NCI-H774 (cell line): ENCODE data around the gene IGFBP1.
"Not testable (repeated sequence)": the region's sequence is repeated elsewhere in the genome, so short reads cannot be mapped to it uniquely, and the experiment has no call there.

ENCODE experiments used
- DNase-seq: peaks from one replicate; lab custom pipeline; 2025; lab: John Stamatoyannopoulos, UW

The IGFBP1 gene

DNA sequence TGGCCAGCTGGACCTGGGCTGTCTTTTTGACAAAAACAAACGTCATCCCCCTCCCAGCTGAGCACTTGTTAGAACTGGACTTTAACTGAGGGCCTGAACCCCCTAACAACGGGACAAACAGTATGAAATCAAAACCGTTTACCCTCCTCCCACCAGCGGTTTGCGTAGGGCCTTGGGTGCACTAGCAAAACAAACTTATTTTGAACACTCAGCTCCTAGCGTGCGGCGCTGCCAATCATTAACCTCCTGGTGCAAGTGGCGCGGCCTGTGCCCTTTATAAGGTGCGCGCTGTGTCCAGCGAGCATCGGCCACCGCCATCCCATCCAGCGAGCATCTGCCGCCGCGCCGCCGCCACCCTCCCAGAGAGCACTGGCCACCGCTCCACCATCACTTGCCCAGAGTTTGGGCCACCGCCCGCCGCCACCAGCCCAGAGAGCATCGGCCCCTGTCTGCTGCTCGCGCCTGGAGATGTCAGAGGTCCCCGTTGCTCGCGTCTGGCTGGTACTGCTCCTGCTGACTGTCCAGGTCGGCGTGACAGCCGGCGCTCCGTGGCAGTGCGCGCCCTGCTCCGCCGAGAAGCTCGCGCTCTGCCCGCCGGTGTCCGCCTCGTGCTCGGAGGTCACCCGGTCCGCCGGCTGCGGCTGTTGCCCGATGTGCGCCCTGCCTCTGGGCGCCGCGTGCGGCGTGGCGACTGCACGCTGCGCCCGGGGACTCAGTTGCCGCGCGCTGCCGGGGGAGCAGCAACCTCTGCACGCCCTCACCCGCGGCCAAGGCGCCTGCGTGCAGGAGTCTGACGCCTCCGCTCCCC is at the start of gene IGFBP1:
Gene IGFBP1 (plus strand): TSS at position 304 of the 808 bp plus-strand sequence. CDS start 165 bp downstream, at position 469.
- DNase-seq, result no peak

DNA sequence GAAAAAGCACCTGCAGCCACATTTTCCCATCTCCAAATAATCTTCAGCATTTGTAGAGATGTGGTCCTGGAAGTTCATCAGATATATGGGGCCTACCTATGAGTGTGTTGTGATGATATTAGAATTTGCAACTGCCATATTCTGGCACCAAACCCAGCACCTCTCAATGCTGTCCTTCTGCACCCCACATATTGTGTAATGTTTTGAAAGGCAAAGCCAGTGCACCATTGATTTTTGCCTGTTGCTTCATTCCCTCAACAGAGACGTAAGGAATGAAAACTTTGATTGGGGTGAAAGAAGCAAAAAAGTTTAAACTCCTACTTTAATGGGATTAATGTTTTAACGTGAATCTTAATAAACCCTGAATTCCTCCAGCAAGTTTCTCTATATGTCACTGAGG is 49.4 kb upstream of the IGFBP1 start:
- DNase-seq, result not testable (repeated sequence)

DNA sequence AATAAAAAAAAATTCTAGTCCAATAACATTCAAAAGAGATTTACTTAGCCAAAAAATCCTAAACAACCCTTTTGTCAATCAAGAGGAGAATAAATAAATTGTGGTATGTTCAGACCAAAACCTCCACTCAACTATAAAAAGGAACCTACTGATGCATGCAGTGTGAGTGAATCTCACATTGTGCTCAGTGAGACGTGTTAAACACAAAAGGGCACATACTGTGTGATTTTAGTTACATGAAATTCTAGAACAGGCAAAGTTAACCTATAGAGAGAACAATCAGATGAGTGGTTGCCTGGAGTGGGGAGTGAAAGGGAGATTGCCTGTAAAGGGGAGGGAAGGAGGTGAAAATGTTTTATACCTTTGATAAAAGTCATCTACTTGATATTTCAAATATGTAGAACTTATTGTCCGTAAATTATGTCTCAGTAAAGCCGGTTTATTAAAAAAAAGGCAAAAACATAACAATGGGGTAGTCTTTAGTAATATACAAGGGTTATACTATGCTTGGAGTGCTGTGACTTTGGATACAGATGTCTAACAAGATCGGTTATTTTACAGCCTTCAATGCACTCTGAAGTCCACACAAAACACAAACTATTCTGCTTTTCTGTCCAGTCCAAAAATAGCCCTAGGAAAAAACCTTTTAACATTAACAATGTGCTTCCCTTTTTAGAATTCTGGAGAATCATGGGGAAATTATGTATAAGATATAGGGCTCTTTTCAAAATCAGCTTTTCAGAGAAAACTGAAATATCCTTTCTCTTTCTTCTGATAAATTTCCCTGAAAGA is 46.2 kb upstream of the IGFBP1 start:
- not testable (repeated sequence) for DNase-seq

GRCh38 chr7:45846536-45846935 is 41.8 kb upstream of the IGFBP1 start:
- DNase-seq, result not testable (repeated sequence)

DNA sequence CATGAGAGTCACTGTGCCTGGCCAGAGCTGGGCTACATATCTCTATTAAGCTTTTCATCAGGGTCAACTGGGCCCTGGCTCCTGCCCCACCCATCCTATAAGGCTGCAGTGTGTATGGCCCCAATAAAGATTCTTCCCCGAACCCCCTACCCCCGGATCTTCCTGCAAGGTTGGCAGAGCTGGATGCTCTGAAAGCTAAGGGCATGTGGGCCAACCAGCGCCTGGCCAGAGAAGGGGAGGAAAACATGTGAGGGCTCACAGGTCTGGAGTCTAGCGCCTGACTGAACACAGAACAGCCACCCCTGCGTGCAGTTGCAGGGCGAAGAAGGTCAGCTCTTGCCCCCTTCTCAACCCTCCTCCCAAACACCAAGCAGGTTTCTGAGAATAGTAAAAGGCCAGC is 39.6 kb upstream of the IGFBP1 start:
- not testable (repeated sequence) for DNase-seq

DNA sequence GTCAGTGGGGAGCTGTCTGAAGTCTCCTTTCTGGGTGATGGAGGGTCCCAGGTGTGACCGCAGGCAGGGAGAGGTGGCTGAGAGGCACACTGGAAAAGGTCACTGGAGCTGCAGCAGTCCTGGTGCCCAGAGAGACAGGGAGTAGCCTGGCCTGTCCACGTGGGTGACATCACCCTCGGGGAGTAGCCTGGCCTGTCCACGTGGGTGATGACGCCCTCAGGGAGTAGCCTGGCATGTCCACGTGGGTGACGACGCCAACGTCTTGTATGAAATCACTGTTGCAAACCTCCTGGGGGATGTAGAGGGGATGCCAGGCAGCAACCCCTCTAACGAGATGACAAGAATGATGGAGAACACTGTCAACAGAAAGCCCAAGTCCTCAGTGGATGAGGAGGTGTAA is 35.3 kb upstream of the IGFBP1 start:
- not testable (repeated sequence) for DNase-seq

DNA sequence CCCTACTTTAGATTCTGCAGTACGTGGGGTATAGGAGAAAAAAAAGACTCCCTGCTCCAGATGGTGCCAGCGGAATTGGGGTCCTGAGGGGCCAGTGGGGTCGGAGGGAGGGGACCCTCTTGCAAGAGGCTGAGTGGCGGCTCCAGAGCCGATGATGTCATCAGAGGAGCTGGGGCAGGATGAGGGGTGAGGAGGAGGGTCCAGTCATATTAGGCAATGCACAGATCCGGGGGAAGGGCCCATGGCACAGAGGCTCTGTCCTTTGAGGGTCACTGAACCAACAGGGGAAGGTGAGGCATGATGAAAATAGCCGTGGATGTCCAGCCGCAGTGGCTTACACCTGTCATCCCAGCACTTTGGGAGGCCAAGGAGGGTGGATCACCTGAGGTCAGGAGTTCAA is 34.8 kb upstream of the IGFBP1 start:
- not testable (repeated sequence) for DNase-seq

- DNase-seq, result peak; percentile 56
Measured at GRCh38 chr7:45855680-45856079, 32.6 kb upstream of the IGFBP1 start.

DNA sequence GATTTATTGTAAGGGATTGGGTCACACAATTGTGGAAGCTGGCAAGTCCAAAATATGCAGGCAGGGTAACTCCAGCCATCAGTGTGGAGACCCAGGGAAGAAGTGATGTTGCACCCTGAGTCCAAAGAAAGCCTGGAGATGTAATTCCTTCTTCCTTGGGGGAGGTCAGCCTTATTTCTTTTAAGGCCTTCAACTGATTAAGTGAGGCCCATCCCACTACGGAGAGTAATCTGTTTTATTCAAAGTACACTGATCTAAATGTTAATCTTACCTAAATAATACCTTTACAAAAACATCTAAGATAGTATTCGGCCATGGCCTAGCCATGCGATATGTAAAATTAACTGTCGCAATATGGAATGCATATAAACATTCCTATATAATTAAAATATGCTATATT is 31.4 kb upstream of the IGFBP1 start:
- DNase-seq, result not testable (repeated sequence)

GRCh38 chr7:45863715-45864114 is 24.6 kb upstream of the IGFBP1 start:
- DNase-seq, result no peak

GRCh38 chr7:45865594-45866410 is 22.5 kb upstream of the IGFBP1 start:
- DNase-seq, result no peak

DNA sequence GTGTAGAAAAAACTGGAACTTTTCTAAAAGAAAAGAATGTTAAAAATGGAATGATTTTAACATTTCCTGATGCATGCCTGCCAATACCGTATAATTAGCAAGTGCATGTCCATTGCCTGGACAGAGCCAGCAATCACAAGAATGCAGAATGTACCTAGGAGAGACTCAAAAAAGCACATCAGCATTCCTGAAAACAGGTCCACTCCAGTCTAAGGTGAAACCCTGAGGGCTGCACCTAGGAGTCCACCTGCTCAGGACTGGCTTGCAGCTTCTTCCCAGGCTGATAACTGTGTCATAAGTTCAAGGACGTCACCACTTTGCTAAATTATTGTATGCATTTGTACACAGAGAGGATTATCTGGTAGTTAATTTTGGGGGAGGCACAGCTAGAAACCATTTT is 20.8 kb upstream of the IGFBP1 start:
- DNase-seq, result no peak

DNA sequence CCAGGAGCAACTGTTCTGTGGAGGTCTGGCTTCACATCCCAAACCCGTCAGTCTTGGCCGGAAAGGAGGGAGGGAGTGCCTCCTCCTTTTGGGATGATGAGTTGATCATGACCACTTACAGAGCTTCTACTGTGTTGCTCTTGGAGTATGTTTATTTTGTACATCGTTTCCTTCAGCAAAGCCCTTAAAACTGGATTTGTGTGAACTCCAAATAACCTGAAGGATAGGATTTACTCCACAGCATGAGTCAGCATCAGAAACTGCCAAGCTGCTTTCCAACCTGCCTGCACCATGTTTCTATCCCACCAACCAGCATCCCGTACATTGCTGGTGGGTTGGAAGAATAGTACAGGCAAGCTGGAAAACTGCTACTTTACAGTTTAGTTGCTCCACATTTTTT is 18.9 kb upstream of the IGFBP1 start:
- no peak for DNase-seq

- no peak for DNase-seq
Measured at GRCh38 chr7:45872116-45873034, 15.9 kb upstream of the IGFBP1 start.

DNA sequence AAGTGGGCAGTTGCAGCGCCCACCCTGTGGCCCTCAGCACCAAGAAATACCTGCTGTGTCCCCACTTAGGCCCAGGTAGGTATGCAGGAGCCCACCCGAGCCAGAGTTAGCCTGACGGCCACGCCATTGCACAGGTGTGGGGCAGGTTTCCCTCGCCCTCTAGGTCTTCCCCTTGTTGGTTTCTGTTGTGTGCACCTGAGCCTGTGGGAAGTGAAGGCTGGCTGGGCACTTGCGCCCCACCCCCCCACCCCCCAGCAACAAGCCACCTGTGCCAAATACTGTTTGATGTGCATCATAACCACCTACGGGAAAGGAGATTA is 15.3 kb upstream of the IGFBP1 start, which contains the start of gene CCDC201:
Gene CCDC201 (minus strand): TSS at position 48 of the 320 bp plus-strand sequence. CDS start 75 bp downstream, outside the sequence.
- no peak for DNase-seq

DNA sequence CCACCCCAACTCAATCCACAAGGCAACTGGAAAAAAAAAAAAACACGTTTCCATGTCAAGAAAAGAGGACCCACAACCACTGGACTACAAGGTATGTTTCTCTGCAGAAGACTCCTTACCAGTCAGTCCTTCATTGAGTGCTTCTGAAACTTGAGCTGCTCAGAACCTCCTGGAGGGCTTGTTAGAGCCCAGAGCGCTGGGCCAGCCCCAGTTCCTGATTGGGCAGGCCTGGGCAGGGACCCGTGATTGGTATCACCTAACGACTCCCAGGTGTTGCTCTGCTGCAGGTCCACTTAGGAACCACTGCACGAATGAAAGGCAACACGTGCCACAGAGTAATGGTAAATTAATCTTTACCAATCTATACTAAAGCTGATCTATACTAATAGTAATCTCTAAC is 14.9 kb upstream of the IGFBP1 start:
- no peak for DNase-seq

DNA sequence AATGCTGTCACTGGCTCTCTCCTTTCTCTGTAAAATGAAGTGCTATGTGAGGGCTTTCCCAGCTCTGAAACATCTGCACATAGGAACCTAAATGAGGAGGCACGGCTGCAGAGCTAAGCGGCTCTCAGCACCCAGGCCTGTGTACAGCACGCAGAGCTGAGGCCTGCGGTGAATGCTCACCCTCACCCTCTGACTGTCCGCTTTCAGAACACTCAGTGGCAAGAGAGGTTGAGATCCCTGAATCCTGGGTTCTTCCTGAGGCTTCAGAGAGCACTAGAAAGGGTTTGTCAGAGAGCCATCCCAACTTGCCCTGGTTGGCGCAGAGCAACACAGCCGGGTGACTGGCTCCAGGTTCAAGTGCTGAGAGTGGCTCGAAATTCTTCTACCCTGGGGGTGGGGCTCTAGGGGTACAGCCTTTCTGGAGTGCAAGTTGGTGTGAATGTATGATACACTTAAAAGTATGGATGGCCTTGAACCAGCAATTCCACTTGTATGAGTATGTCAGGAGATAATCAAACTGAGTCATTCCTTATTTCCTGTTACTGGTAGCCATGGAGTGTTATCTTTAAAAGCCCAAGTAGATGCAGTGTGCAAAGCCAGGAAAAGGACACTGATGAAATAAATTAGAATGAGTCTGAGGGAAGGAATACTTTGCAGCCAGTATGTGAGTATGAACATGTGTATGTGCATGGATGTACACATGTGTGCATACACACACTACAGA is 13.7 kb upstream of the IGFBP1 start:
- DNase-seq, result no peak

DNA sequence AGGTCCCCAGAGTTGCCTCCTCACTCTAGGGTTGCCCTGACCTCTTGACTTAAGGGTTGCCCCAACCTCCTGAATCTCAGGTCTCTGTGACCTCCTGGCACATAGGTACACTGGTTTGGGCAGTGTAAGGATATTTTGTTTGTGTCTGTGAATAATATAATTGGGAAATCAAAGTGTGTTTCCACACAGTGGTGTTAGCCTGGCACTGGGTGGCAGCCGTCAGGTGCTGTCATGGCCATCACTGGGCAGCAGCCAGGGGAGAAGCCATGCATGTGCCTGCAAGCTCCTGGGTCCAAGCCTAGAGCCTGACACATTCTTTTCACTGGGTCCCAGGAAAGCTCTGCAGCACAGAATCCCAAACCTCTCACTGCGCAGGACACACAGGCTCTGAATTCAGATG is 11.8 kb upstream of the IGFBP1 start:
- DNase-seq, result no peak

- DNase-seq, result no peak
Measured at GRCh38 chr7:45878457-45879144, 9.7 kb upstream of the IGFBP1 start.

GRCh38 chr7:45880433-45880860 is 7.8 kb upstream of the IGFBP1 start:
- DNase-seq, result no peak
